Stimulated activated CD8-positive, alpha-beta memory T cell treated with anti-CD3 and anti-CD28 coated beads, Interleukin-12 subunit alpha, Interleukin-12 subunit beta, amount 100 ng/mL, for 1 hour (primary cell): ENCODE data around the gene CARD8.

Experiments used
- DNase-seq: peaks from one replicate; pipeline ENCODE4 v3.0.0-alpha.2; 2020; ENCODE audit warnings: low read depth

CARD8 gene

GRCh38 chr19:48170817-48171347 lies 84.8 kb downstream of the CARD8 start:
- no peak for DNase-seq

GRCh38 chr19:48169939-48170803 lies 85.5 kb downstream of the CARD8 start, which contains the start of the genes LIG1 and ZSWIM9:
LIG1 (minus strand) TSS chr19:48170344; CDS start chr19:48165566, 4,778 bp downstream.
ZSWIM9 (plus strand) TSS chr19:48170680; CDS start chr19:48171803, 1,123 bp downstream.
- peak; percentile 79 for DNase-seq

- DNase-seq: peak; percentile 89
Measured at GRCh38 chr19:48169578-48169938, 86.2 kb downstream of the CARD8 start.

GRCh38 chr19:48168689-48169088 lies 87.0 kb downstream of the CARD8 start:
- no peak for DNase-seq

GRCh38 chr19:48158210-48158790 lies 97.4 kb downstream of the CARD8 start:
- no peak for DNase-seq
